IPS-20b (cell line): ENCODE data around the gene UGT1A8.
"Not testable (repeated sequence)": the region's sequence is repeated elsewhere in the genome, so short reads cannot be mapped to it uniquely, and the experiment has no call there.

Source experiments
- H3K27ac ChIP-seq: one replicate; pipeline ENCODE4 v1.5.1; 2013; ENCODE audit warnings: low read length
- H3K27me3 ChIP-seq: 2 replicates; pipeline ENCODE4 v1.6.1; 2013; ENCODE audit warnings: mild to moderate bottlenecking, low read length, inconsistent platforms; ENCODE audit not compliant: insufficient read depth
- H3K36me3 ChIP-seq: 2 replicates; pipeline ENCODE4 v1.6.1; 2013; ENCODE audit warnings: low read depth, mild to moderate bottlenecking, inconsistent platforms, low read length, moderate library complexity; ENCODE audit not compliant: insufficient read depth
- H3K4me1 ChIP-seq: 2 replicates; pipeline ENCODE4 v1.6.1; 2013; ENCODE audit warnings: mild to moderate bottlenecking, control low read depth, inconsistent platforms, low read length, moderate library complexity; ENCODE audit not compliant: insufficient read depth
- H3K4me3 ChIP-seq: 2 replicates; pipeline ENCODE4 v1.5.1; 2013; ENCODE audit warnings: mild to moderate bottlenecking, low read length, inconsistent platforms
- H3K9ac ChIP-seq: 2 replicates; pipeline ENCODE4 v1.6.1; 2013; ENCODE audit warnings: low read depth, mild to moderate bottlenecking, inconsistent platforms, low read length, moderate library complexity
- H3K9me3 ChIP-seq: 2 replicates; pipeline ENCODE4 v1.6.1; 2013; ENCODE audit warnings: mild to moderate bottlenecking, low read depth, low read length, inconsistent platforms; ENCODE audit not compliant: insufficient read depth

UGT1A8 gene

DNA sequence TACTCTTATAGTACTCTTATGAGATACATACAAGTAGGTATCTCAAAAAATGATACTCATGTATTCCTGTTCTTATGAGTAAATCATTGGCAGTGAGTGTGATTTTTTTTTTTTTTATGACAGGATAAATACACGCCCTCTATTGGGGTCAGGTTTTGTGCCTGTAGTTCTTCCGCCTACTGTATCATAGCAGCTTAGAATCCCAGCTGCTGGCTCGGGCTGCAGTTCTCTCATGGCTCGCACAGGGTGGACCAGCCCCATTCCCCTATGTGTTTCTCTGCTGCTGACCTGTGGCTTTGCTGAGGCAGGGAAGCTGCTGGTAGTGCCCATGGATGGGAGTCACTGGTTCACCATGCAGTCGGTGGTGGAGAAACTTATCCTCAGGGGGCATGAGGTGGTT, at the start of gene UGT1A8:
UGT1A8 (plus strand) TSS at position 158 of the 400 bp plus-strand sequence; CDS start at position 233, 75 bp downstream.
- not testable (repeated sequence) for H3K9me3 ChIP-seq, H3K27me3 ChIP-seq, H3K27ac ChIP-seq, H3K4me3 ChIP-seq, H3K9ac ChIP-seq, H3K4me1 ChIP-seq, H3K36me3 ChIP-seq

DNA sequence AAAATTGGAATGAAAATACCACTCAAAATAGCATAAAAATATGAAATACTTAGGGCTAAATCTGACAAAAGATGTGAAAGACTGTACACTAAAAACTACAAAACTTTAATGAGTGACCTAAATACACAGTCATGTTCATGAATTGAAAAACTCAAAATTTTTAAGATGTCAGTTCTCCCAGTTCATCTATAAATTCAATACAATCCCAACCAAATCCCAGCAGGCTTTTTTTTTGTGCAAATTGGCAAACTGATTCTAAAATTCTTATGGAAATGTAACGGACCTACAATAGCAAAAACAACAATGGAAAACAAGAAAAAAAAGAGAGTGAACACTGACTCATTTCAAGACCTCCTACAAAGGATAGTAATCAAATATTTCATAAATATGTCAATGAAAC, 46.4 kb upstream of the UGT1A8 start:
- Histone ChIP-seq H3K4me3 (no peak overlapping the region), H3K4me1 (no peaks in the 10 kb centered on the region), H3K27me3 (no peaks in the 10 kb centered on the region), H3K36me3 (no peaks in the 10 kb centered on the region), H3K27ac (no peak overlapping the region), H3K9ac (no peak overlapping the region), H3K9me3 (no peaks in the 10 kb centered on the region)

DNA sequence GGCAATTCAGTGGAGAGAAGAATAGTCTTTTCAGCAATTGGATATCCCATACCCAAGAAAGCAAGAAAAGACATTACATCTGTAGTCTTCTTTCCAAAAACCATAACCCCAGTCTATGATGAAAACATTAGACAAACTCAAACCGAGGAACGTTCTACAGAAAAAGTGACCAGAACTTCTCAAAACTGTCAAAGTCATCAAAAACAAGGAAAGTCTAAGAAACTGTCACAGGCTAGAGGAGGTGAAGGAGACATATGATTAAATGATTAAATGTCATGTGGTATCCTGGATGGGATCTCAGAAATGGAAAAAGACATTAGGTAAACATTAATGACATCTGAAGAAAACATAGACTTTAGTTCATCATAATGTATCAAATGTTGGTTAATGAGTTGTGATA, 46.0 kb upstream of the UGT1A8 start:
- Histone ChIP-seq H3K27ac (no peak overlapping the region), H3K4me3 (no peak overlapping the region), H3K4me1 (no peaks in the 10 kb centered on the region), H3K27me3 (no peaks in the 10 kb centered on the region), H3K9me3 (peaks cover under 1% of the 10 kb centered on the region; the same call in 1 of the 2 replicates), H3K36me3 (no peaks in the 10 kb centered on the region), H3K9ac (no peak overlapping the region)

DNA sequence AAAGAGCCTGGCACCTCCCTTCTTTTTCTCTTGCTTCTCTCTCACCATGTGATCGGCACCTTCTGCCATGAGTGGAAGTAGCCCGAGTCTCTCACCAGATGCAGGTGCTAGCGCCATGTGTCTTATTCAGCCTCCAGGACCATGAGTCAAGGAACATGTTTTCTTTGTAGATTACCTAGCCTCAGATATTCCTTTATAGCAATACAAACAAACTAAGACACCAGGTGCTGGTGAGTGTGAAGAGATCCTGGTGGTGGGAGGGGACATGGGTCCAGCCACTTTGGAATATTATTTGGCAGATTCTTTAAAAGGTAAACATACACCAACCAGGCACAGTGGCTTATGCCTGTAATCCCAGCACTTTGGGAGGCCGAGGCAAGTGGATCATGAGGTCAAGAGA, 45.0 kb upstream of the UGT1A8 start:
- Histone ChIP-seq H3K27me3 (no peaks in the 10 kb centered on the region), H3K27ac (no peak overlapping the region), H3K4me1 (no peaks in the 10 kb centered on the region), H3K36me3 (no peaks in the 10 kb centered on the region), H3K4me3 (no peak overlapping the region), H3K9ac (no peak overlapping the region), H3K9me3 (peaks cover 9% of the 10 kb centered on the region; the same call in 1 of the 2 replicates)

DNA sequence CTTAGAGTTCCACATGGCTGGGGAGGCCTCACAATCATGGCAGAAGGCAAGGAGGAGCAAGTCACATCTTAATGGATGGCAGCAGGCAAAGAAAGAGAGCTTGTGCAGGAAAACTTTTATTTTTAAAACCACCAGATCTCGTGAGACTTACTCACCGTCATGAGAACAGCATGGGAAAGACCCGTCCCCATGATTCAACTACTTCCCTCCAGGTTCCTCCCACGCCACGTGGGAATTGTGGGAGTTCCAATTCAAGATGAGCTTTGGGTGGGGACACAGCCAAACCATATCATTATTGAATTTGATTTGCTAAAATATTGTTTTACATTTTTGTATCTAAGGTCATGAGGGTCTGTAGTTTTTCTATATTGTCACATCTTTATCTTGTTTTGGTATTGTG, 40.1 kb upstream of the UGT1A8 start:
- not testable (repeated sequence) for H3K4me3 ChIP-seq, H3K27ac ChIP-seq, H3K36me3 ChIP-seq, H3K9me3 ChIP-seq, H3K9ac ChIP-seq, H3K27me3 ChIP-seq, H3K4me1 ChIP-seq

DNA sequence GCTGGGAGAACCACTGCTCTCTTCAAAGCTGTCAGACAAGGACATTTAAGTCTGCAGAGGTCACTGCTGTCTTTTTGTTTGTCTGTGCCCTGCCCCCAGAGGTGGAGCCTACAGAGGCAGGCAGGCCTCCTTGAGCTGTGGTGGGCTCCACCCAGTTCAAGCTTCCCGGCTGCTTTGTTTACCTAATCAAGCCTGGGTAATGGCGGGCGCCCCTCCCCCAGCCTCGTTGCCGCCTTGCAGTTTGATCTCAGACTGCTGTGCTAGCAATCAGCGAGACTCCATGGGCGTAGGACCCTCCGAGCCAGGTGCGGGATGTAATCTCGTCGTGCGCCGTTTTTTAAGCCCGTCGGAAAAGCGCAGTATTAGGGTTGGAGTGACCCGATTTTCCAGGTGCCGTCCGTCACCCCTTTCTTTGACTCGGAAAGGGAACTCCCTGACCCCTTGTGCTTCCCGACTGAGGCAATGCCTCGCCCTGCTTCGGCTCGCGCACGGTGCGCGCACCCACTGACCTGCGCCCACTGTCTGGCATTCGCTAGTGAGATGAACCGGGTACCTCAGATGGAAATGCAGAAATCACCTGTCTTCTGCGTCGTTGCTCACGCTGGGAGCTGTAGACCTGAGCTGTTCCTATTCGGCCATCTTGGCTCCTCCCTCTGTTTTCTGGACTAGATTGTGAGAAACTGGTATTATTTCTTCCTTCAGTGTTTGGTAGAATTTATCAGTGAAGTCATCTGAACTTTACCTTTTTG, 34.0 kb upstream of the UGT1A8 start:
- H3K9ac ChIP-seq, H3K4me3 ChIP-seq, H3K27ac ChIP-seq: not testable (repeated sequence)

DNA sequence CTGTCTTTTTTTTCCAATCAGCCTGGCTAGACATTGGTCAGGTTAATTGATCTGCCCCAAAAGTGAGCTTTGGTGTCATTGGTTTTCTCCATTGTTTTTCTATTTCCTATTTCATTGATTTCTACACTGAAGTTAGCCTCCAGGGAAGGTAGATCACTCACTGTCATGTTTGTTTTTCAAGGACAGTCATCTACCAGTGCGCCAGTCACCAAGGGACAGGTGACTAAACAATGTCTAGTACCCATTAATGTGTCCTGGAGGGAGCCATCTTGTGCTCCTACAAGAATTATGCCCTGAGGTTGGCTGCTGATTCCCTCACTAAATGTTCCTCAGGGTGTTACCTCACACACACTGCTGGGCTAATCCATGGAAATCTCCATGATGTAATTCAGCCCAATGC, 33.2 kb upstream of the UGT1A8 start:
- H3K27ac ChIP-seq, result no peak overlapping the region
- no peak overlapping the region for H3K9ac ChIP-seq
- H3K9me3 ChIP-seq, result no peaks in the 10 kb centered on the region
- H3K36me3 ChIP-seq, result no peaks in the 10 kb centered on the region
- no peaks in the 10 kb centered on the region for H3K27me3 ChIP-seq
- no peaks in the 10 kb centered on the region for H3K4me1 ChIP-seq
- H3K4me3 ChIP-seq, result no peak overlapping the region; the same call in 1 of the 2 replicates

More for the DNA sequence above, 34.0 kb upstream of the UGT1A8 start:
- not testable (repeated sequence) for H3K36me3 ChIP-seq, H3K4me1 ChIP-seq, H3K9me3 ChIP-seq, H3K27me3 ChIP-seq

DNA sequence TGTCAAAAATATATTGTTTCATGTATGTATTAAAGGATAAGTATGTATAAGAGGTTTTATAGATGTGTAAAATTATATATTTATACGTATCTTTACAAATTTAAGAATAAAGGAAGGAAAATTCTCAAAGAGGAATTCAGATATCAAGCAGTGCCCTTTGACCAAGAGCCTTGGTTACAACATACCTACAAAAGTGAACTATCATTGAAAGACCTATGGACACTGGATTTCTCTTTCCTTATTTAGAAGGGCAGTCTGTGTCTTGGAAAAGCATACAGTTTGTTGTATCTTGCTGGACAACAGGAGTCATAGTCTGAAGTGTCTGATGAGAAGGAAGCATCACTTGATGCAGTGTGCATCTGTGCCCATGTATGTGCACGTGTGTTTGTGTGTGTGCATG, 29.0 kb upstream of the UGT1A8 start:
- Histone ChIP-seq H3K4me1 (no peaks in the 10 kb centered on the region), H3K36me3 (no peaks in the 10 kb centered on the region), H3K9ac (no peak overlapping the region), H3K9me3 (no peaks in the 10 kb centered on the region), H3K27me3 (no peaks in the 10 kb centered on the region), H3K4me3 (no peak overlapping the region), H3K27ac (no peak overlapping the region)

DNA sequence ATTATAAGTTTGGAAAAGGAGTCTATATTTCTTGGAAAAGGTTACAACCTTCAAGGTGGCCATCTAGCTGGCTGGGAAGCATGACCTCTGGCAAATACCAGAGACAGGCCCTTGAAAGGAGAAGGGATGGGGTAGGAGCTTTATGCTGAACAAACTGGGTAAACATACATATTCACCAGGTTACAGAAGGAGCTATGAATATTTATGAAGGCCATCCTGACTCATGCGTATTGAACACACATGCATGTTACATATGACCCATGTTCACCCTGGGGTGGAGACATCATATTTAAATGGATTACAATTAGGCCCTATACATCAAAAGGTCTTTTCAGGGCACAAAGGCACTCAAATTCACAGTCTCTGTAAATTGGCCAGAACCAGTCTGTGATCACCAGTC, 24.7 kb upstream of the UGT1A8 start:
- not testable (repeated sequence) for H3K27me3 ChIP-seq

DNA sequence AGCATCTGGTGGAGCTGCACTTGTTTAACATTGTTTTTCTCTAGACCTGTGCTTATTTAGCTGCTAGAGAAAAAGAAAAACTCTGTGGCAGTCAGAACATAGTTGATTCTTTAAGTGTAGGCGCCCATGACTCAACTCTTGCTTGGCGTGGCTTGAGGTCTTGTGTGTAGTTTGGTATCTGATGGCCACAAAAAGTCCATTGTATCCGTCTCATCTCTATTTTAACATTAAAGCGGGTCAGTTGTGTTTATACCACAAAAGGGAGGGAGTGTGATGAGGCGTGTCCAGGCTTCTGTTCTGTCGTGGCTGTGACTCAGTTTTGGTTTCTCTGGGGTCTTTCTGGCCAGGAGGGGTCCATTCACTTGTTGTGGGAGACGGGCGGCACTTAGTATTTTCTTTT, 24.2 kb upstream of the UGT1A8 start:
- no peak overlapping the region for H3K27ac ChIP-seq
- no peaks in the 10 kb centered on the region for H3K27me3 ChIP-seq
- H3K36me3 ChIP-seq, result no peaks in the 10 kb centered on the region
- H3K4me3 ChIP-seq, result no peak overlapping the region
- H3K9me3 ChIP-seq, result 0 out of 2 replicates have a peak, but pooled peaks cover 10% of the 10 kb centered on the region
- H3K4me1 ChIP-seq, result no peaks in the 10 kb centered on the region
- no peak overlapping the region for H3K9ac ChIP-seq

More for the DNA sequence above, 24.7 kb upstream of the UGT1A8 start:
- 0 out of 2 replicates have a peak, but pooled peaks cover 10% of the 10 kb centered on the region for H3K9me3 ChIP-seq
- H3K4me3 ChIP-seq, H3K4me1 ChIP-seq, H3K27ac ChIP-seq, H3K36me3 ChIP-seq, H3K9ac ChIP-seq: not testable (repeated sequence)

DNA sequence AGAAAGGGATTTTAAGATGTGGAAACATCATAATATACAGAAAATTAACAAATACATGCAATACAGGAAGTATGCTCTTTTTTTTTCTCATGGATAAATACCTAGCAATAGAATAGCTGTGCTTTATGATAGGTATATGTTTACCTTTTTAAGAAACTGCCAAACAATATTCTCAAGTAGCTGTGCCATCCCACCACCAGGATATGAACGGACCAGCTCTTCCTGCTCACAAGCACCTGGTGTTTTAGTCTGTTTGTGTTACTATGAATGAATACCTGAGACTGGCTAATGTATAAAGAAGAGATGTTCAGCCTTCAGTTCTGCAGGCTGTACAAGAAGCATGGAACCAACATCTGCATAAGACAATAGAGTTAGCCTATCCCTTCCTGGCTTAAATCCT, 19.9 kb upstream of the UGT1A8 start:
- H3K9me3 ChIP-seq, result peaks cover 10% of the 10 kb centered on the region; the same call in 1 of the 2 replicates
- no peaks in the 10 kb centered on the region for H3K4me1 ChIP-seq
- H3K27me3 ChIP-seq, result no peaks in the 10 kb centered on the region
- no peak overlapping the region for H3K9ac ChIP-seq
- H3K36me3 ChIP-seq, result no peaks in the 10 kb centered on the region
- no peak overlapping the region for H3K27ac ChIP-seq
- H3K4me3 ChIP-seq, result no peak overlapping the region

DNA sequence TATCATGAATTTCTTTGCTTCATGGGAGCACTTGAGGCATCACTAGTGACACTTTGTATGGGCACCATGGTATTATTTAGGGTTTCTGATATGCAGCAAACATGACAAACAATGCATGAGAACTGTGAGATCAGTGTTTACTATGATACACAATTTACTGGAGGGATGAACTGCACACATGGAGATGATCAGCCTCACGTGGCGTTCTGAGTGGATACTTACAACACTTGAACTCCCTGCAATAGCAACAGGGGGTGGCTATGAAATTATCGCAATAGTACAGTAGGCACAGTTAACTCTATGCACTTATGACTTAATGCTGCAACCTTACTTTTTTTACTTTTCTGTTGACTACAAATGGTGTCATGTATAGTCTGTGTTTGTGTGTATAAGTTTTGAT, 18.5 kb upstream of the UGT1A8 start:
- no peaks in the 10 kb centered on the region for H3K36me3 ChIP-seq
- no peak overlapping the region for H3K27ac ChIP-seq
- no peak overlapping the region for H3K9ac ChIP-seq
- H3K9me3 ChIP-seq, result peaks cover 10% of the 10 kb centered on the region; the same call in 1 of the 2 replicates
- H3K4me1 ChIP-seq, result no peaks in the 10 kb centered on the region
- H3K4me3 ChIP-seq, result no peak overlapping the region
- no peaks in the 10 kb centered on the region for H3K27me3 ChIP-seq
